HepG2 (cell line): ENCODE data around the gene EIF5A. TPM values are rescaled to one million over a fixed set of nuclear protein-coding genes. Genes with fewer than 3 reads are reported as not detected.

Experiments used
- ARID4A ChIP-seq: sonication (generic); formaldehyde crosslinking; IDR thresholded peaks from 2 replicates; pipeline ENCODE4 v1.5.0; 2020; ENCODE audit warnings: mild to moderate bottlenecking, missing genetic modification reagents, borderline replicate concordance
- CBX1 ChIP-seq: IDR thresholded peaks from one replicate; pipeline ENCODE4 v1.6.1; 2016; ENCODE audit warnings: antibody characterized with exemption, low read depth
- CHD4 ChIP-seq: fragments of 200-600 bp; sonication (generic); IDR thresholded peaks from 2 replicates; pipeline ENCODE4 v1.7.0; 2017; ENCODE audit warnings: mild to moderate bottlenecking, low read length, borderline replicate concordance
- CREB1 ChIP-seq, 2 experiments: fragments of 450-650 bp in 1 of 2; IDR thresholded peaks; 2 replicates each; pipeline ENCODE4 v1.6.1; 2016 to 2017; ENCODE audit warnings: control low read depth in 1 of 2, mild to moderate bottlenecking in 1 of 2, missing compliant biosample characterization in 1 of 2, missing genetic modification characterization in 1 of 2
- HINFP ChIP-seq: sonication (generic); formaldehyde crosslinking; IDR thresholded peaks from 2 replicates; pipeline ENCODE4 v1.4.0; 2020; ENCODE audit warnings: low read depth, mild to moderate bottlenecking, missing genetic modification reagents
- HIVEP1 ChIP-seq: sonication (generic); formaldehyde crosslinking; IDR thresholded peaks from 2 replicates; pipeline ENCODE4 v1.4.0; 2020; ENCODE audit warnings: mild to moderate bottlenecking, missing genetic modification reagents
- HNRNPLL ChIP-seq: fragments of 200-400 bp; formaldehyde crosslinking; IDR thresholded peaks from 2 replicates; pipeline ENCODE4 v1.6.1; 2017; ENCODE audit warnings: mild to moderate bottlenecking, low read depth, low read length; ENCODE audit not compliant: poor library complexity, severe bottlenecking
- KLF16 ChIP-seq, 2 experiments: sonication (generic) in 1 of 2; formaldehyde crosslinking in 1 of 2; IDR thresholded peaks; 2 replicates each; pipeline versions ENCODE4 v1.6.1 to v1.8.0; 2016 to 2023; ENCODE audit warnings: missing genetic modification reagents in 2 of 2, missing compliant biosample characterization in 1 of 2
- MTA1 ChIP-seq: sonication (generic); formaldehyde crosslinking; IDR thresholded peaks from 2 replicates; pipeline ENCODE4 v1.4.0; 2020; ENCODE audit warnings: missing genetic modification reagents, mild to moderate bottlenecking, borderline replicate concordance
- NFE2L2 ChIP-seq: fragments of 150-350 bp; IDR thresholded peaks from 2 replicates; pipeline ENCODE4 v1.6.1; 2014; ENCODE audit warnings: low read length
- ZBTB26 ChIP-seq: IDR thresholded peaks from 2 replicates; pipeline ENCODE4 v1.6.1; 2016; ENCODE audit warnings: missing compliant biosample characterization, missing genetic modification reagents, borderline replicate concordance
- ZBTB38 ChIP-seq: sonication (generic); formaldehyde crosslinking; IDR thresholded peaks from 2 replicates; pipeline ENCODE4 v1.5.1; 2020; ENCODE audit warnings: mild to moderate bottlenecking, missing genetic modification reagents
- ZBTB39 ChIP-seq: sonication (generic); formaldehyde crosslinking; IDR thresholded peaks from 2 replicates; pipeline ENCODE4 v1.5.0; 2020; ENCODE audit warnings: missing genetic modification reagents
- ZNF30 ChIP-seq: sonication (generic); formaldehyde crosslinking; IDR thresholded peaks from 2 replicates; pipeline ENCODE4 v1.5.0; 2020; ENCODE audit warnings: mild to moderate bottlenecking, missing genetic modification reagents
- ZNF335 ChIP-seq: sonication (generic); formaldehyde crosslinking; IDR thresholded peaks from 2 replicates; pipeline ENCODE4 v1.4.0; 2020; ENCODE audit warnings: missing genetic modification reagents
- ZNF337 ChIP-seq: sonication (generic); formaldehyde crosslinking; IDR thresholded peaks from 2 replicates; pipeline ENCODE4 v1.5.1; 2020; ENCODE audit warnings: missing genetic modification reagents, low read depth, mild to moderate bottlenecking, borderline replicate concordance
- ZNF629 ChIP-seq: sonication (generic); formaldehyde crosslinking; conservative IDR thresholded peaks from 2 replicates; pipeline ENCODE4 v1.5.0; 2020; ENCODE audit warnings: missing genetic modification reagents
- ZNF724P ChIP-seq: sonication (generic); formaldehyde crosslinking; IDR thresholded peaks from 2 replicates; pipeline ENCODE4 v1.8.0; 2022; ENCODE audit warnings: missing genetic modification reagents, borderline replicate concordance
- ZSCAN31 ChIP-seq: sonication (generic); formaldehyde crosslinking; IDR thresholded peaks from 2 replicates; pipeline ENCODE4 v1.5.0; 2020; ENCODE audit warnings: low read depth, mild to moderate bottlenecking, missing genetic modification reagents
- polyA plus RNA-seq, 8 experiments: library from polyadenylated mRNA; depleted of rRNA in 3 of 8; stranded (reverse) in 7 of 8; unstranded in 1 of 8; fragments of >200 nt; fragmentation: Illumina TruSeq in 4 of 8; extraction: Trizol in 4 of 8; gene quantifications; 2 replicates each; pipeline versions ENCODE4 v1.2.1 to v1.2.3, GENCODE V29; 2011 to 2016; ENCODE audit warnings: low read depth in 4 of 8, missing spikeins in 1 of 8, mixed read lengths in 1 of 8; ENCODE audit not compliant: insufficient read depth in 1 of 8
- total RNA-seq, 5 experiments: library from RNA; depleted of rRNA; stranded (reverse); fragments of >200 nt; fragmentation: Illumina TruSeq; extraction: Trizol; gene quantifications; 2 replicates each; pipeline ENCODE4 v1.2.3, GENCODE V29; 2016; ENCODE audit warnings: low read depth in 1 of 5

The EIF5A gene
- total and polyA plus RNA-seq, 2 of the 13 experiments (the other 11 are each of a cell fraction or from before 2014, with no cell fraction given), result 319 to 337 TPM

GRCh38 chr17:7306911-7307685, at the start of gene EIF5A (continued):
- TF ChIP-seq ZBTB26 (no peak), ZNF30 (CRISPR knock-in tag) (no peak), ZBTB38 (CRISPR knock-in tag) (no peak), HNRNPLL (peak; percentile 60), ZSCAN31 (CRISPR knock-in tag) (0 out of 2 replicates have a peak, but pooled peaks have one; percentile 55), HINFP (peak; percentile 71; the same call in 1 of the 2 replicates), ZNF724P (CRISPR knock-in tag) (no peak), ARID4A (CRISPR knock-in tag) (peak; percentile 51; the same call in 1 of the 2 replicates), ZNF335 (0 out of 2 replicates have a peak, but pooled peaks have one; percentile 46), ZNF337 (CRISPR knock-in tag) (0 out of 2 replicates have a peak, but pooled peaks have one; percentile 58), CREB1 (IDR thresholded peaks at IDR 0.05) (peak; percentile 92), CREB1 (CRISPR knock-in tag; IDR thresholded peaks at IDR 0.05) (peak; percentile 77), CBX1 (no peak), CHD4 (no peak), ZBTB39 (CRISPR knock-in tag) (no peak), HIVEP1 (CRISPR knock-in tag) (0 out of 2 replicates have a peak, but pooled peaks have one; percentile 34), KLF16 (CRISPR knock-in tag; IDR thresholded peaks at IDR 0.05) (peak in 1 of 2 experiments; percentile 60; a peak in 1 of 4 replicates), MTA1 (peak; percentile 61; the same call in 1 of the 2 replicates), ZNF629 (CRISPR knock-in tag) (no peak), NFE2L2 (no peak)
